ENCODE measurements around the gene GHRH.

The GHRH gene

DNA sequence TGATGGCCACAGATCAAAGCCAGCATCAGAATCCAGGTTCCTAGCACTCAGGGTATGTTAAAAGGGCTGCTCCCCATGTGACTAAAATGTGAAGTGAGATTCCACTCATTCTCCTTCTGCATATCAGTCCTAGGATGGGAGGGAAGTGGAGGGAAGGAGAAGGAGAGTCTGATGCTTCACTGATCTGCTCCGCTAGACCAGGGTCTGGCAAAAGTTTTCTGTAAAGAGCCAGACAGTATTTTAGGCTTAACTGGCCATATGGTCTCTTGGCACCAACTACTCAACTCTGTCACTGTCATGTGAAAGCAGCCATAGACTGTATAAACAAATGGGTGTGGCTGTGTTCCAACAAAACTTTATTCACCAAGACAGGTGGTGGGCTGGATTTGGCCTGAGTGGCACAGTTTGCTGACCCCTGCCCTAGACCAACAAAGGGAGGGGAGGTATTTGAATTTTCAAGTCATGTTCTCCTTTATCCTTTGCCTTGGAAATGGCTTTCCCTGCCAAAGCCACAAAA is 22.6 kb downstream of the GHRH start:
- H3K4me1 ChIP-seq (ENCODE audit: insufficient read depth, low read length) = no peaks in the 10 kb centered on the region
- 0 out of 2 replicates have a peak, but pooled peaks cover 4% of the 10 kb centered on the region for H4K20me1 ChIP-seq (ENCODE audit: insufficient read depth, low read length)
- H3K9ac ChIP-seq (ENCODE audit: low read depth, low read length) = no peak overlapping the region
- no peaks in the 10 kb centered on the region for H3K79me2 ChIP-seq (ENCODE audit: insufficient read depth, low read length)
- no peak for ATAC-seq (ENCODE audit: insufficient read depth, low read depth)
- H3K36me3 ChIP-seq (ENCODE audit: insufficient read depth, low read length) = peaks cover 97% of the 10 kb centered on the region
- H3K27ac ChIP-seq (ENCODE audit: low read length) = no peak overlapping the region
- no peaks in the 10 kb centered on the region for H3K9me3 ChIP-seq (ENCODE audit: insufficient read depth, low read length, severe bottlenecking)
- no peak overlapping the region for H2AFZ ChIP-seq (ENCODE audit: low read depth, low read length)
- H3K4me2 ChIP-seq (ENCODE audit: insufficient read depth, low read length) = no peak overlapping the region
- no peak overlapping the region for H3K4me3 ChIP-seq (ENCODE audit: low read depth in 1 of 2, low read length in 2 of 2)
- DNase-seq = no peak
- no peaks in the 10 kb centered on the region for H3K27me3 ChIP-seq (ENCODE audit: insufficient read depth, low read length, poor library complexity)
- no peak for TF ChIP-seq EZH2 (IDR thresholded peaks at IDR 0.05; ENCODE audit: borderline replicate concordance, low read depth, low read length, severe bottlenecking)
- TF ChIP-seq, protein P1, sequence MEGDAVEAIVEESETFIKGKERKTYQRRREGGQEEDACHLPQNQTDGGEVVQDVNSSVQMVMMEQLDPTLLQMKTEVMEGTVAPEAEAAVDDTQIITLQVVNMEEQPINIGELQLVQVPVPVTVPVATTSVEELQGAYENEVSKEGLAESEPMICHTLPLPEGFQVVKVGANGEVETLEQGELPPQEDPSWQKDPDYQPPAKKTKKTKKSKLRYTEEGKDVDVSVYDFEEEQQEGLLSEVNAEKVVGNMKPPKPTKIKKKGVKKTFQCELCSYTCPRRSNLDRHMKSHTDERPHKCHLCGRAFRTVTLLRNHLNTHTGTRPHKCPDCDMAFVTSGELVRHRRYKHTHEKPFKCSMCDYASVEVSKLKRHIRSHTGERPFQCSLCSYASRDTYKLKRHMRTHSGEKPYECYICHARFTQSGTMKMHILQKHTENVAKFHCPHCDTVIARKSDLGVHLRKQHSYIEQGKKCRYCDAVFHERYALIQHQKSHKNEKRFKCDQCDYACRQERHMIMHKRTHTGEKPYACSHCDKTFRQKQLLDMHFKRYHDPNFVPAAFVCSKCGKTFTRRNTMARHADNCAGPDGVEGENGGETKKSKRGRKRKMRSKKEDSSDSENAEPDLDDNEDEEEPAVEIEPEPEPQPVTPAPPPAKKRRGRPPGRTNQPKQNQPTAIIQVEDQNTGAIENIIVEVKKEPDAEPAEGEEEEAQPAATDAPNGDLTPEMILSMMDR (IDR thresholded peaks at IDR 0.05; ENCODE audit: borderline replicate concordance, extremely low read depth, low read length, poor library complexity, severe bottlenecking) = no peak

DNA sequence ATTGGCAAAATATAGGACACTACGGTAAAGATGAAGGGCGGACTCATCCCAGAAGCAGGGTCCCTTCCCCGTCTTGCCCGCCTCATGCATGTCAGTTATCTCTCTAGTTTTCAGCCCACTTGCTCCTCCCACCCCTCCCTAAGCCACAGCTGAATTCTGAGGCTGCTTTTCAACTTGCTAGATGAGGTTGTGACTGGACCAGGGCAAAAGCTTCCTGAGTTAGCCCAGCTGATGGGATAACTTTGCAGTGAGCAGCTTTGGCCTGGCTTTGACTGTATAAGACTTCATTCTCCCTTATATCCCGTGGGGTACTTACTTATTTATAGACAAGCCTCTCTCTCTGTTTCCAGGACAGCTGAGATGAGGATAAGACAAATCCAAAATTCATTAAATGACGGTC is 23.2 kb downstream of the GHRH start:
- Histone ChIP-seq H3K27me3 (ENCODE audit: insufficient read depth, low read length, poor library complexity) (no peaks in the 10 kb centered on the region), H3K27ac (ENCODE audit: low read length) (no peak overlapping the region), H3K4me2 (ENCODE audit: insufficient read depth, low read length) (no peak overlapping the region), H3K9ac (ENCODE audit: low read depth, low read length) (no peak overlapping the region), H3K4me3 (ENCODE audit: low read depth in 1 of 2, low read length in 2 of 2) (no peak overlapping the region), H3K4me1 (ENCODE audit: insufficient read depth, low read length) (no peaks in the 10 kb centered on the region), H3K79me2 (ENCODE audit: insufficient read depth, low read length) (no peaks in the 10 kb centered on the region), H2AFZ (ENCODE audit: low read depth, low read length) (no peak overlapping the region), H3K9me3 (ENCODE audit: insufficient read depth, low read length, severe bottlenecking) (no peaks in the 10 kb centered on the region), H4K20me1 (ENCODE audit: insufficient read depth, low read length) (no peaks in the 10 kb centered on the region), H3K36me3 (ENCODE audit: insufficient read depth, low read length) (peaks cover 97% of the 10 kb centered on the region)
- no peak for TF ChIP-seq EZH2 (IDR thresholded peaks at IDR 0.05; ENCODE audit: borderline replicate concordance, low read depth, low read length, severe bottlenecking)
- TF ChIP-seq, protein P1 (IDR thresholded peaks at IDR 0.05; ENCODE audit: borderline replicate concordance, extremely low read depth, low read length, poor library complexity, severe bottlenecking) = no peak
- DNase-seq (no peak), ATAC-seq (ENCODE audit: insufficient read depth, low read depth) (no peak)

DNA sequence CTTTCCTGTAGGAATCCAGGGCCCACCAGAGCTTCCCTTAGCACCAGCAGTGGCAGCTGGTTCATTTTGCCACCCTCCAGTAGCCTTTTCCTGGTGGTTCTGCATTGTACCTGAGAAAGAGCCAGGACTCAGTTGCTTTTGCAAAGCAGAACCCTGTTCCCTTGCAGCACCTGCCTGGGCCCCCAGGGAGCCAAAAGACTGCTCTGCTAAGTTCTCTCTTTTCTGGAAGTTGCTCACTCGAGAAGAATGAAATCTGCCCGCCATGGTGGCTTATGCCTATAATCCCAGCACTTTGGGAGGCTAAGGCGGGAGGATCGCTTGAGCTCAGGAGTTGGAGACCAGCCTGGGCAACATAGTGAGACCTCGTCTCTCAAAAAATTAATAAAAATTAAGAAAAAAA is 24.0 kb downstream of the GHRH start:
- no peak overlapping the region for H2AFZ ChIP-seq (ENCODE audit: low read depth, low read length)
- no peak for DNase-seq
- H3K4me2 ChIP-seq (ENCODE audit: insufficient read depth, low read length) = no peak overlapping the region
- H3K27me3 ChIP-seq (ENCODE audit: insufficient read depth, low read length, poor library complexity) = no peaks in the 10 kb centered on the region
- no peak overlapping the region for H3K4me3 ChIP-seq (ENCODE audit: low read depth in 1 of 2, low read length in 2 of 2)
- no peaks in the 10 kb centered on the region for H3K9me3 ChIP-seq (ENCODE audit: insufficient read depth, low read length, severe bottlenecking)
- H3K4me1 ChIP-seq (ENCODE audit: insufficient read depth, low read length) = no peaks in the 10 kb centered on the region
- no peaks in the 10 kb centered on the region for H4K20me1 ChIP-seq (ENCODE audit: insufficient read depth, low read length)
- H3K9ac ChIP-seq (ENCODE audit: low read depth, low read length) = no peak overlapping the region
- no peak for ATAC-seq (ENCODE audit: insufficient read depth, low read depth)
- no peak for TF ChIP-seq EZH2 (IDR thresholded peaks at IDR 0.05; ENCODE audit: borderline replicate concordance, low read depth, low read length, severe bottlenecking)
- TF ChIP-seq, protein P1 (IDR thresholded peaks at IDR 0.05; ENCODE audit: borderline replicate concordance, extremely low read depth, low read length, poor library complexity, severe bottlenecking) = no peak
- H3K36me3 ChIP-seq (ENCODE audit: insufficient read depth, low read length) = peaks cover 97% of the 10 kb centered on the region
- no peak overlapping the region for H3K27ac ChIP-seq (ENCODE audit: low read length)
- H3K79me2 ChIP-seq (ENCODE audit: insufficient read depth, low read length) = no peaks in the 10 kb centered on the region

DNA sequence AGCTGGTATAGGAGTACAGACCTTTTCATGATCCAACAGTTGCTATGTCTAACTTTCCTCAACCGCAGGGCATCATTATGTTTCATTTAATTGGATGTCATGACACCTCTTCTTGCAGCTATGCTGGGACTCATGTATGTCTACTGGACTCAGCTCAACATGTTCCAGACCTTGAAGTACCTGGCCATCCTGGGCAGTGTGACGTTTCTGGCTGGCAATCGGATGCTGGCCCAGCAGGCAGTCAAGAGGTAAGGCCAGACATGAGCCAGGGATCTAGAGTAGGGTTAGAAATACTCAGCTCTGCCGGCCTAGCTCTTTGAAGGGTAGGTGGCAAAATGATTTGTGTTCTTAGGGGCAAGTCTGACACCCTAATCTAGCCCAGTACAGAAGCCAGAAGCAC is 25.2 kb downstream of the GHRH start:
- no peak overlapping the region for H3K4me3 ChIP-seq (ENCODE audit: low read depth in 1 of 2, low read length in 2 of 2)
- H3K9me3 ChIP-seq (ENCODE audit: insufficient read depth, low read length, severe bottlenecking) = no peaks in the 10 kb centered on the region
- no peak overlapping the region for H2AFZ ChIP-seq (ENCODE audit: low read depth, low read length)
- ATAC-seq (ENCODE audit: insufficient read depth, low read depth) (no peak), DNase-seq (no peak)
- H4K20me1 ChIP-seq (ENCODE audit: insufficient read depth, low read length) = no peaks in the 10 kb centered on the region
- H3K27ac ChIP-seq (ENCODE audit: low read length) = no peak overlapping the region
- H3K27me3 ChIP-seq (ENCODE audit: insufficient read depth, low read length, poor library complexity) = no peaks in the 10 kb centered on the region
- peaks cover 97% of the 10 kb centered on the region for H3K36me3 ChIP-seq (ENCODE audit: insufficient read depth, low read length)
- no peaks in the 10 kb centered on the region for H3K4me1 ChIP-seq (ENCODE audit: insufficient read depth, low read length)
- no peak overlapping the region for H3K9ac ChIP-seq (ENCODE audit: low read depth, low read length)
- no peak overlapping the region for H3K4me2 ChIP-seq (ENCODE audit: insufficient read depth, low read length)
- no peak for TF ChIP-seq EZH2 (IDR thresholded peaks at IDR 0.05; ENCODE audit: borderline replicate concordance, low read depth, low read length, severe bottlenecking)
- TF ChIP-seq, protein P1 (IDR thresholded peaks at IDR 0.05; ENCODE audit: borderline replicate concordance, extremely low read depth, low read length, poor library complexity, severe bottlenecking) = no peak
- H3K79me2 ChIP-seq (ENCODE audit: insufficient read depth, low read length) = no peaks in the 10 kb centered on the region

All from DND-41 (cell line).